Fibroblast of lung (primary cell): ENCODE results near the gene LGI1.

ENCODE experiments used
- EZH2 ChIP-seq: IDR thresholded peaks from 2 replicates; pipeline ENCODE4 v1.5.1; 2012; ENCODE audit warnings: low read length, control low read depth, mild to moderate bottlenecking; ENCODE audit errors: missing control alignments
- TF ChIP-seq, protein P1 (sequence below), 2 donors: IDR thresholded peaks in 1 of 2; conservative IDR thresholded peaks in 1 of 2; 1 replicate in 1 of 2; 2 replicates in 1 of 2; pipeline ENCODE4 v1.5.1; 2011 to 2012; ENCODE audit warnings: low read length in 2 of 2, control low read depth in 1 of 2, inconsistent platforms in 1 of 2, low read depth in 1 of 2, mild to moderate bottlenecking in 1 of 2

DNA sequence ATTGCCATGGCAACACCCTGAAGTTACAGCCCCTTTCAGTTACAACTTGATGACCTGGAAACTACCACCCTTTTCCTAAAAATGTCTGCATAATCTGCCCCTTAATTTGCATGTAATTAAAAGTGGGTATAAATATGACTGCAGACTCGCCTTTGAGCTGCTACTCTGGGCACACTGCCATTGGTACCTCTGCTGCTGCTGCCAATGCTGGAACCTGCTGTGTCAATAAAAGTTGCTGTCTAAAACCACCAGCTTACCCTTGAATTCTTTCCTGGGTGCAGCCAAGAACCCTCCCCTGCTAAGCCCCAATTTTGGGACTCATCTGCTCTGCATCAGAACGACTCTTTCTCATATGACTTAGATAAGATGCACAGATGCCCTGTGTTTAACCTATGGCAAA lies 45.1 kb upstream of the LGI1 start:
- TF ChIP-seq, protein P1, sequence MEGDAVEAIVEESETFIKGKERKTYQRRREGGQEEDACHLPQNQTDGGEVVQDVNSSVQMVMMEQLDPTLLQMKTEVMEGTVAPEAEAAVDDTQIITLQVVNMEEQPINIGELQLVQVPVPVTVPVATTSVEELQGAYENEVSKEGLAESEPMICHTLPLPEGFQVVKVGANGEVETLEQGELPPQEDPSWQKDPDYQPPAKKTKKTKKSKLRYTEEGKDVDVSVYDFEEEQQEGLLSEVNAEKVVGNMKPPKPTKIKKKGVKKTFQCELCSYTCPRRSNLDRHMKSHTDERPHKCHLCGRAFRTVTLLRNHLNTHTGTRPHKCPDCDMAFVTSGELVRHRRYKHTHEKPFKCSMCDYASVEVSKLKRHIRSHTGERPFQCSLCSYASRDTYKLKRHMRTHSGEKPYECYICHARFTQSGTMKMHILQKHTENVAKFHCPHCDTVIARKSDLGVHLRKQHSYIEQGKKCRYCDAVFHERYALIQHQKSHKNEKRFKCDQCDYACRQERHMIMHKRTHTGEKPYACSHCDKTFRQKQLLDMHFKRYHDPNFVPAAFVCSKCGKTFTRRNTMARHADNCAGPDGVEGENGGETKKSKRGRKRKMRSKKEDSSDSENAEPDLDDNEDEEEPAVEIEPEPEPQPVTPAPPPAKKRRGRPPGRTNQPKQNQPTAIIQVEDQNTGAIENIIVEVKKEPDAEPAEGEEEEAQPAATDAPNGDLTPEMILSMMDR (conservative IDR thresholded peaks at IDR 0.05 in 1 of 2, IDR thresholded peaks at IDR 0.05 in 1 of 2; ENCODE audit: low read depth in 1 of 2, low read length in 2 of 2) = no peak
- TF ChIP-seq EZH2 = no peak
